ENCODE measurements around the gene CENPU. TPM values are rescaled to one million over a fixed set of nuclear protein-coding genes. Genes with fewer than 3 reads are reported as not detected.

The CENPU gene
- total and polyA plus RNA-seq, 10 donors, result 3.0 to 12.9 (median 5.8) TPM

GRCh38 chr4:184680698-184681097 is 53.2 kb downstream of the CENPU start:
- Histone ChIP-seq H3K27ac (no peak overlapping the region), H3K4me1 (peaks cover 0 to 28% (median 0%) of the 10 kb centered on the region in 6 donors), H3K9me3 (no peaks in the 10 kb centered on the region), H3K27me3 (replicated peaks in 1 of 7) (no peaks in the 10 kb centered on the region), H3K36me3 (peaks cover 0 to 18% (median 0%) of the 10 kb centered on the region in 6 donors), H3K4me3 (no peak overlapping the region)
- intact Hi-C loops (cut with DNase I; ENCODE audit: low total_unique reads), result no loop called here
- DNase-seq, result no peak
- WGBS, 5 donors, result 67 to 75% (median 70%) methylated on average over 9 of the region's 9 CpGs
- TF ChIP-seq POLR2A (IDR thresholded peaks at IDR 0.05) (no peak), CTCF (IDR thresholded peaks at IDR 0.05 in 8 of 11, conservative IDR thresholded peaks at IDR 0.05 in 3 of 11) (no peak), POLR2AphosphoS5 (IDR thresholded peaks at IDR 0.05) (no peak)

- no peaks in the 10 kb centered on the region for H3K9me3 ChIP-seq
- no peak overlapping the region for H3K27ac ChIP-seq
- H3K27me3 ChIP-seq (replicated peaks in 1 of 7), result no peaks in the 10 kb centered on the region
- H3K4me3 ChIP-seq, result no peak overlapping the region
- TF ChIP-seq POLR2AphosphoS5 (IDR thresholded peaks at IDR 0.05) (no peak), POLR2A (IDR thresholded peaks at IDR 0.05) (no peak), CTCF (IDR thresholded peaks at IDR 0.05 in 8 of 11, conservative IDR thresholded peaks at IDR 0.05 in 3 of 11) (no peak)
- peaks cover 0 to 45% (median 17%) of the 10 kb centered on the region in 6 donors for H3K36me3 ChIP-seq
- DNase-seq, result no peak
- peaks cover 0 to 7% (median 0%) of the 10 kb centered on the region in 6 donors for H3K4me1 ChIP-seq
- intact Hi-C loops (cut with DNase I; ENCODE audit: low total_unique reads), result no loop called here
- 74 to 89% (median 86%) methylated on average over 3 of the region's 3 CpGs for WGBS, 5 donors
Observed at GRCh38 chr4:184675821-184676492, 57.9 kb downstream of the CENPU start.

- 95 to 97% (median 96%) methylated on average over 5 of the region's 5 CpGs for WGBS, 5 donors
- intact Hi-C loops (cut with DNase I; ENCODE audit: low total_unique reads), result no loop called here
- no peak overlapping the region for H3K27ac ChIP-seq
- DNase-seq, result no peak
- H3K9me3 ChIP-seq, result no peaks in the 10 kb centered on the region
- H3K27me3 ChIP-seq (replicated peaks in 1 of 7), result no peaks in the 10 kb centered on the region
- H3K36me3 ChIP-seq, result peaks cover 0 to 51% (median 19%) of the 10 kb centered on the region in 6 donors
- TF ChIP-seq POLR2AphosphoS5 (IDR thresholded peaks at IDR 0.05) (no peak), CTCF (IDR thresholded peaks at IDR 0.05 in 8 of 11, conservative IDR thresholded peaks at IDR 0.05 in 3 of 11) (no peak), POLR2A (IDR thresholded peaks at IDR 0.05) (no peak)
- H3K4me1 ChIP-seq, result peaks cover 0 to under 1% (median 0%) of the 10 kb centered on the region in 6 donors
- no peak overlapping the region for H3K4me3 ChIP-seq
Observed at GRCh38 chr4:184675018-184675417, 58.9 kb downstream of the CENPU start.

GRCh38 chr4:184674011-184674410 is 59.9 kb downstream of the CENPU start:
- 61 to 97% (median 84%) methylated on average over 4 of the region's 4 CpGs for WGBS, 5 donors
- H3K36me3 ChIP-seq, result peaks cover 0 to 60% (median 19%) of the 10 kb centered on the region in 6 donors

More at GRCh38 chr4:184674011-184674410, 59.9 kb downstream of the CENPU start:
- no peak for TF ChIP-seq POLR2AphosphoS5 (IDR thresholded peaks at IDR 0.05)
- no peak for TF ChIP-seq CTCF (IDR thresholded peaks at IDR 0.05 in 8 of 11, conservative IDR thresholded peaks at IDR 0.05 in 3 of 11)
- TF ChIP-seq POLR2A (IDR thresholded peaks at IDR 0.05), result no peak
- no peak for DNase-seq
- H3K4me3 ChIP-seq, result no peak overlapping the region
- no peak overlapping the region for H3K27ac ChIP-seq
- intact Hi-C loops (cut with DNase I; ENCODE audit: low total_unique reads), result no loop called here
- H3K4me1 ChIP-seq, result peaks cover under 1 to 11% (median 5%) of the 10 kb centered on the region in 6 donors
- H3K9me3 ChIP-seq, result no peaks in the 10 kb centered on the region
- no peaks in the 10 kb centered on the region for H3K27me3 ChIP-seq (replicated peaks in 1 of 7)
